Neural cell (in vitro differentiated cells): ENCODE results near the gene CARD19.

Experiments used
- EP300 ChIP-seq: fragments of 450-650 bp; conservative IDR thresholded peaks from 2 replicates; pipeline ENCODE4 v1.6.1; 2014; ENCODE audit warnings: antibody characterized with exemption, mild to moderate bottlenecking, moderate library complexity; ENCODE audit not compliant: poor library complexity, severe bottlenecking
- EZH2 ChIP-seq: fragments of 200-600, 300-800 bp; shearing (Covaris generic), sonication (generic); IDR thresholded peaks from 2 replicates; pipeline ENCODE4 v1.6.1; 2014; ENCODE audit warnings: antibody characterized with exemption, low read length, borderline replicate concordance, mild to moderate bottlenecking; ENCODE audit not compliant: insufficient read depth, poor library complexity, severe bottlenecking
- TF ChIP-seq, protein P1 (sequence below): fragments of 450-650 bp; IDR thresholded peaks from 2 replicates; pipeline ENCODE4 v1.5.1; 2014; ENCODE audit warnings: antibody characterized with exemption, mild to moderate bottlenecking, moderate library complexity; ENCODE audit not compliant: poor library complexity, severe bottlenecking
- TF ChIP-seq, protein P2 (sequence below): IDR thresholded peaks from 2 replicates; pipeline ENCODE4 v1.6.1; 2012; ENCODE audit warnings: borderline replicate concordance

DNA sequence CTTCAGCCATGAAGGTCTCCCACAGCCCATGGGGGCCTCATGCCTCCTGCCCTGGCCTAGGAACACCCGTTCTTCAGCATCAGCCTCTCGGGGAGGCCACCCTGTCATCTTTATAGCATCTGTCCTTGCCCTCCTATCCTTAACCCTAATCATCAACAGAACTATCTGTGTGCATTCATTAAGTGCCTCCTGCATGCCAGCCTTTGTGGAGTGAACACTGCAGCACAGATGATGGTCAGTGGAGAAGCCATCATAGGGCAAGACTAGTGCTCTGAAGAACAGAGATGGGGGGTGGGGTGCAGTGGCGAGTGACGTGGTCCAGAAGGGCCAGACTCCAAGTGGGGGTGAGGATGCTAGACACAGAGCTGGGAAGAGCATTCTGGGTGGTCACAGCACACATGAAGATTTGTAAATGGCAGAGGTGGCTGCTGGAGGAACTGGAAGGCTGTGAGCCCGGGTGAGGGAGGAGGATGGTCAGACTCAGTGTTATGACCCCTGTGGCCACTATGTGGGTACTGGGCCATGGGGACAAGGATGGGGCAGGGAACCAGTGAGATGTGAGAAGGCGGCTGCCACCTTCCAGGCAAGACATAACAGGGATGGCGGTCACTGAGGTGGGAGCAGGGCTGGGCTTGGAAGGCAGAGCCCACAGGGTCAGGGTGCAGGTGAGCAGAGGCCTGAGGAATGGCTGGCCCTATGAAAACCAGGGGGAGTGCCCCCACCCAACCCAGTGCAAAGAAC is 3.6 kb upstream of the CARD19 start:
- TF ChIP-seq EZH2 = no peak
- TF ChIP-seq, protein P1, sequence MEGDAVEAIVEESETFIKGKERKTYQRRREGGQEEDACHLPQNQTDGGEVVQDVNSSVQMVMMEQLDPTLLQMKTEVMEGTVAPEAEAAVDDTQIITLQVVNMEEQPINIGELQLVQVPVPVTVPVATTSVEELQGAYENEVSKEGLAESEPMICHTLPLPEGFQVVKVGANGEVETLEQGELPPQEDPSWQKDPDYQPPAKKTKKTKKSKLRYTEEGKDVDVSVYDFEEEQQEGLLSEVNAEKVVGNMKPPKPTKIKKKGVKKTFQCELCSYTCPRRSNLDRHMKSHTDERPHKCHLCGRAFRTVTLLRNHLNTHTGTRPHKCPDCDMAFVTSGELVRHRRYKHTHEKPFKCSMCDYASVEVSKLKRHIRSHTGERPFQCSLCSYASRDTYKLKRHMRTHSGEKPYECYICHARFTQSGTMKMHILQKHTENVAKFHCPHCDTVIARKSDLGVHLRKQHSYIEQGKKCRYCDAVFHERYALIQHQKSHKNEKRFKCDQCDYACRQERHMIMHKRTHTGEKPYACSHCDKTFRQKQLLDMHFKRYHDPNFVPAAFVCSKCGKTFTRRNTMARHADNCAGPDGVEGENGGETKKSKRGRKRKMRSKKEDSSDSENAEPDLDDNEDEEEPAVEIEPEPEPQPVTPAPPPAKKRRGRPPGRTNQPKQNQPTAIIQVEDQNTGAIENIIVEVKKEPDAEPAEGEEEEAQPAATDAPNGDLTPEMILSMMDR = no peak
- TF ChIP-seq EP300 = no peak
- TF ChIP-seq, protein P2, sequence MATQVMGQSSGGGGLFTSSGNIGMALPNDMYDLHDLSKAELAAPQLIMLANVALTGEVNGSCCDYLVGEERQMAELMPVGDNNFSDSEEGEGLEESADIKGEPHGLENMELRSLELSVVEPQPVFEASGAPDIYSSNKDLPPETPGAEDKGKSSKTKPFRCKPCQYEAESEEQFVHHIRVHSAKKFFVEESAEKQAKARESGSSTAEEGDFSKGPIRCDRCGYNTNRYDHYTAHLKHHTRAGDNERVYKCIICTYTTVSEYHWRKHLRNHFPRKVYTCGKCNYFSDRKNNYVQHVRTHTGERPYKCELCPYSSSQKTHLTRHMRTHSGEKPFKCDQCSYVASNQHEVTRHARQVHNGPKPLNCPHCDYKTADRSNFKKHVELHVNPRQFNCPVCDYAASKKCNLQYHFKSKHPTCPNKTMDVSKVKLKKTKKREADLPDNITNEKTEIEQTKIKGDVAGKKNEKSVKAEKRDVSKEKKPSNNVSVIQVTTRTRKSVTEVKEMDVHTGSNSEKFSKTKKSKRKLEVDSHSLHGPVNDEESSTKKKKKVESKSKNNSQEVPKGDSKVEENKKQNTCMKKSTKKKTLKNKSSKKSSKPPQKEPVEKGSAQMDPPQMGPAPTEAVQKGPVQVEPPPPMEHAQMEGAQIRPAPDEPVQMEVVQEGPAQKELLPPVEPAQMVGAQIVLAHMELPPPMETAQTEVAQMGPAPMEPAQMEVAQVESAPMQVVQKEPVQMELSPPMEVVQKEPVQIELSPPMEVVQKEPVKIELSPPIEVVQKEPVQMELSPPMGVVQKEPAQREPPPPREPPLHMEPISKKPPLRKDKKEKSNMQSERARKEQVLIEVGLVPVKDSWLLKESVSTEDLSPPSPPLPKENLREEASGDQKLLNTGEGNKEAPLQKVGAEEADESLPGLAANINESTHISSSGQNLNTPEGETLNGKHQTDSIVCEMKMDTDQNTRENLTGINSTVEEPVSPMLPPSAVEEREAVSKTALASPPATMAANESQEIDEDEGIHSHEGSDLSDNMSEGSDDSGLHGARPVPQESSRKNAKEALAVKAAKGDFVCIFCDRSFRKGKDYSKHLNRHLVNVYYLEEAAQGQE = no peak
